ENCODE measurements around the gene ZNF331.
"Not testable (repeated sequence)": the region's sequence is repeated elsewhere in the genome, so short reads cannot be mapped to it uniquely, and the experiment has no call there.

ZNF331 gene

DNA sequence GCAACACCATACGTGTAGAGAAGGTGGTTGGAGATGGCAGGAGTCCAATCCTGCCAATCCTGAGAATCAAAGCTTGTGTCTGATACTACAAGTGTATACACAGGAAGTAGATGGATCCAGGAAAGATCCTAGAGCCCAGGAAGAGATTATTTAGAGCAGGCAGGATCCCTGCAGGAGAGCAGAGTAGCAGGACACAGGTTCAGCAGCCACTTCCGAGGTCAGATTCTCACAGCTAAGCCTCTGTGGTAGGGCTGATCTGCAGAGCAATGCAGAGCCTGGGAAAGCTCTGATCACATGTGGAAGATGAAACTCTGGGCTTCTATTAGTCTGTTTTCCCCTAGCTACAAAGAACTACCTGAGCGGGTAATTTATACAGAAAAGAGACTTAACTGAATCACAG is 28.5 kb upstream of the ZNF331 start:
- peaks cover 20% of the 10 kb centered on the region for H3K27me3 ChIP-seq (ENCODE audit: insufficient read depth, low read length)
- no peak overlapping the region for H3K27ac ChIP-seq (ENCODE audit: low read depth, low read length)
- H3K36me3 ChIP-seq (ENCODE audit: insufficient read depth, low read length): no peaks in the 10 kb centered on the region
- H3K4me1 ChIP-seq (ENCODE audit: control insufficient read depth, insufficient read depth, low read length, unreplicated experiment): no peaks in the 10 kb centered on the region
- H2AFZ ChIP-seq (ENCODE audit: low read length, unreplicated experiment): no peak overlapping the region
- H3K79me2 ChIP-seq (ENCODE audit: control insufficient read depth, insufficient read depth, low read length, unreplicated experiment): no peaks in the 10 kb centered on the region
- no peak overlapping the region for H3K4me3 ChIP-seq (ENCODE audit: low read depth, low read length)

DNA sequence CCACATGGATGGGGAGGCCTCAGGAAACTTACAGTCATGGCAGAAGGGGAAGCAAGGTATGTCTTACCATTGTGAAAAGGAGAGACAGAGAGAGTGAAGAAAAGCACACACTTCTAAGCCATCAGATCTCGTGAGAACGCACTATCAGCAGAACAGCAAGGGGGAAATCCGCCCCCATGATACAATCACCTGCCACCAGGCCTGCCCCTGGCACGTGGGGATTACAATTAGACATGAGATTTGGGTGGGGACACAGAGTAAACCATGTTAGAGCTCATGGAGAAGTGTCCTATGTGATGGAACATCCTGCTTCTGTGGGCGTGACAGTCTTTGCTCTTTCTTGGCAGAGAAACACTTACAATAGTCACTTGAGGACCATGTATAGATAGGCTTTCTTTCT is 28.1 kb upstream of the ZNF331 start:
- H2AFZ ChIP-seq (ENCODE audit: low read length, unreplicated experiment): no peak overlapping the region
- peaks cover 20% of the 10 kb centered on the region for H3K27me3 ChIP-seq (ENCODE audit: insufficient read depth, low read length)
- H3K36me3 ChIP-seq (ENCODE audit: insufficient read depth, low read length): no peaks in the 10 kb centered on the region
- no peaks in the 10 kb centered on the region for H3K4me1 ChIP-seq (ENCODE audit: control insufficient read depth, insufficient read depth, low read length, unreplicated experiment)
- no peak overlapping the region for H3K27ac ChIP-seq (ENCODE audit: low read depth, low read length)
- no peaks in the 10 kb centered on the region for H3K79me2 ChIP-seq (ENCODE audit: control insufficient read depth, insufficient read depth, low read length, unreplicated experiment)
- H3K4me3 ChIP-seq (ENCODE audit: low read depth, low read length): no peak overlapping the region

DNA sequence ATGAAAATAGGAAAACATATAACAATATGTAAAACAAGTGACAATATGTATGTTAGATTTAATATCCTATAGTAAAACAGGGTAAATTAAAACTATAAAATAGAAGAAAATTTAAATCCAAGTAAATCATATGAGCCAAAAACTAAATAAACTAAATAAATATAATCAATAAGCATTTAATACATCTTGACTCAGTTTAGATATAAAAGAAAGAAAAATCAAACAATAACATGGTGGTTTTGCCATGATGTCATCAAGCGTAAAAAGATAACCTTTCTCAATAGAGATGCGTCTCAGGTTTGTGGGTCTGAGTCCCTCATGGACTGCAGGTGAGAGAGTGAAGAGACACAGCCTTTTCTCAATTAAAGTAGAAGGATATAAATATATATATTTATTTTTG is 26.6 kb upstream of the ZNF331 start:
- H3K4me3 ChIP-seq (ENCODE audit: low read depth, low read length): no peak overlapping the region
- peaks cover 19% of the 10 kb centered on the region for H3K27me3 ChIP-seq (ENCODE audit: insufficient read depth, low read length)
- H3K36me3 ChIP-seq (ENCODE audit: insufficient read depth, low read length): no peaks in the 10 kb centered on the region
- no peak overlapping the region for H3K27ac ChIP-seq (ENCODE audit: low read depth, low read length)
- no peaks in the 10 kb centered on the region for H3K79me2 ChIP-seq (ENCODE audit: control insufficient read depth, insufficient read depth, low read length, unreplicated experiment)
- H3K4me1 ChIP-seq (ENCODE audit: control insufficient read depth, insufficient read depth, low read length, unreplicated experiment): no peaks in the 10 kb centered on the region
- H2AFZ ChIP-seq (ENCODE audit: low read length, unreplicated experiment): no peak overlapping the region

DNA sequence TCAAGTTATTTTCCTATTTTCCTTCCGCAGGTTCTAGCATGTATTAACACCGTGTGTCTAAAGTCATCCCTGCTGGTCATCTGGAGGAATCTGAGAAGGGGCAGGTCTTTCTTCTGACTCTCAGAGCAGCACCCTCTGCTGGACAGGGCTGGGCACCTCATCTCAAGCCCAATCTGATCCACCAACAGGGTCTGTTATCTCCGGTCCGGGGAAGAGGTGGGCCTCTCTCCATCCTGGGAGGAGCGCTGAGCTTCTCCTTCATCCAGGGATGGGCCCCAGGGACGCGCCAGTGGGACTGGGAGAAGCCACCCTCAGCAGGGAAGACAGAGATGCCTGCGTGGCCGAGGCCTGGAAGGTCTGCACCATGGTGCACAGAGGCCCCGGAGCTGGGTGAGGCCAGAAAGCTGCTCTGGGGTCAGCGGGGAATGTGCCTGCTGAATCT is 26.0 kb upstream of the ZNF331 start:
- Histone ChIP-seq H3K27ac (ENCODE audit: low read depth, low read length) (no peak overlapping the region), H3K36me3 (ENCODE audit: insufficient read depth, low read length) (no peaks in the 10 kb centered on the region), H2AFZ (ENCODE audit: low read length, unreplicated experiment) (no peak overlapping the region), H3K79me2 (ENCODE audit: control insufficient read depth, insufficient read depth, low read length, unreplicated experiment) (no peaks in the 10 kb centered on the region), H3K4me3 (ENCODE audit: low read depth, low read length) (no peak overlapping the region), H3K27me3 (ENCODE audit: insufficient read depth, low read length) (peaks cover 14% of the 10 kb centered on the region; the same call in 1 of the 2 replicates), H3K4me1 (ENCODE audit: control insufficient read depth, insufficient read depth, low read length, unreplicated experiment) (no peaks in the 10 kb centered on the region)

DNA sequence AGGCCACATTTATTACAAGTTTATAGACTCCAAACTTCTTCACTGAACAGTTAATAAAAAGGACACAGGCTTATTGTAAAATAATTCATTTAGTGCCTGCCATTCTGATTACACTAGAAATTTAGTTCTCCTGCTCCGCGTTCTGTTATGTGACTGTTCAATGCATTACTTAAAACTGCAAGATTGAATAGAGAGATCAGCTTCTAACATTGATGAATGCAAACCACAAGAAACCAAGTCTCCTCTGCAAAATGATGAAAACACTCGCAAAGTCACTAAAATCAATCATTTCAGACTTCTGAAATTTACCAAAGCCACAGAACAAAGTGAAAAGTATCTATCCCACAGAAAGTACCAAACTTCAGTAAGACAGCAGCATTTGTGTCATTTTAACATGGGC is 22.9 kb upstream of the ZNF331 start:
- not testable (repeated sequence) for H3K36me3 ChIP-seq (ENCODE audit: insufficient read depth, low read length); H3K27me3 ChIP-seq (ENCODE audit: insufficient read depth, low read length); H3K27ac ChIP-seq (ENCODE audit: low read depth, low read length); H3K79me2 ChIP-seq (ENCODE audit: control insufficient read depth, insufficient read depth, low read length, unreplicated experiment); H2AFZ ChIP-seq (ENCODE audit: low read length, unreplicated experiment); H3K4me3 ChIP-seq (ENCODE audit: low read depth, low read length); H3K4me1 ChIP-seq (ENCODE audit: control insufficient read depth, insufficient read depth, low read length, unreplicated experiment)

DNA sequence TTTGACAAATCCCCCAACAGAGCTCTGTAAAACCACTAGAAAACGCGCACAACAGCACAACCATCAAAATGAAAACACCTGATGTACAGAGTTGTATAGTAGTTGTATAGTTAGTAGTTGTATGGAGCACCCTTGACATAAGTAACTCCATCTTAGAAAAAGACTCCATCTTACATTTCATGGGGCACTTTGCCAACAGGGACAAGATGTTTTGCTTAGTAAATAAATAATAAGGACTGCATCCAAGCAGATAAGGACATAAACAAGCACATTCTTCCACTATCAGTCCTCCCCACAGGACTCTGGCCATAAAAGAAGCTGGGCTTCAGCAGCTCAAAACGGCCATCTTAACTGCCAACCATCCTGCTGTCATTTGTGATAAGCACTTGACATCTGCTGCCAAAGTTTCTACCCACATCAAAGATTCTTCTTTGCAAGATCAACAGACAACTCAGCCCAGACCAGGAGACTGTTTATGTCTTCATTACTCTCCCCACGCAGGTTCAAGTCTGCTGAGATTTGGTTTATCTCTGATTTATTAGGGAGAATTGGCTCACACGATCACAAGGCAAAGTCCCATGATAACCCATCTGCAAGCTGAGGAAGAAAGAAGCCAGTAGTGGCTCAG is 20.7 kb upstream of the ZNF331 start:
- H3K4me3 ChIP-seq (ENCODE audit: low read depth, low read length): no peak overlapping the region
- peaks cover 3% of the 10 kb centered on the region for H3K4me1 ChIP-seq (ENCODE audit: control insufficient read depth, insufficient read depth, low read length, unreplicated experiment)
- H3K27ac ChIP-seq (ENCODE audit: low read depth, low read length): no peak overlapping the region
- H2AFZ ChIP-seq (ENCODE audit: low read length, unreplicated experiment): no peak overlapping the region
- H3K36me3 ChIP-seq (ENCODE audit: insufficient read depth, low read length): no peaks in the 10 kb centered on the region
- no peaks in the 10 kb centered on the region for H3K27me3 ChIP-seq (ENCODE audit: insufficient read depth, low read length)
- H3K79me2 ChIP-seq (ENCODE audit: control insufficient read depth, insufficient read depth, low read length, unreplicated experiment): peaks cover 7% of the 10 kb centered on the region

DNA sequence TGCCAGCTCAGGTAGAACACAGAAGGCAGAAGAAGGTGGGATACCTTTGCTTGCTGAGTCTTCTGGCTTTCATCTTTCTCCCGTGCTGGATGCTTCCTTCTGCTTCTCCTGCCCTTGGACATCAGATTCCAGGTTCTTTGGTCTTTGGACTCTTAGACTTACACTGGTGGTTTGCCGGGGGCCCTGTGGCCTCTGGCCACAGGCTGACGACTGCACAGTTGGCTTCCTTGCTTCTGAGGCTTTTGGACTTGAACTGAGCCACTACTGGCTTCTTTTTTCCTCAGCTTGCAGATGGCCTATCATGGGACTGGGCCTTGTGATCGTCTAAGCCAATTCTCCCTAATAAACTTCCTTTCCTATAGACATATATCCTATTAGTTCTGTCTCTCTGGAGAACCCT is 19.8 kb upstream of the ZNF331 start:
- Histone ChIP-seq H3K27me3 (ENCODE audit: insufficient read depth, low read length) (no peaks in the 10 kb centered on the region), H3K27ac (ENCODE audit: low read depth, low read length) (no peak overlapping the region), H2AFZ (ENCODE audit: low read length, unreplicated experiment) (no peak overlapping the region), H3K4me3 (ENCODE audit: low read depth, low read length) (no peak overlapping the region), H3K36me3 (ENCODE audit: insufficient read depth, low read length) (no peaks in the 10 kb centered on the region), H3K79me2 (ENCODE audit: control insufficient read depth, insufficient read depth, low read length, unreplicated experiment) (peaks cover 7% of the 10 kb centered on the region), H3K4me1 (ENCODE audit: control insufficient read depth, insufficient read depth, low read length, unreplicated experiment) (peaks cover 3% of the 10 kb centered on the region)

DNA sequence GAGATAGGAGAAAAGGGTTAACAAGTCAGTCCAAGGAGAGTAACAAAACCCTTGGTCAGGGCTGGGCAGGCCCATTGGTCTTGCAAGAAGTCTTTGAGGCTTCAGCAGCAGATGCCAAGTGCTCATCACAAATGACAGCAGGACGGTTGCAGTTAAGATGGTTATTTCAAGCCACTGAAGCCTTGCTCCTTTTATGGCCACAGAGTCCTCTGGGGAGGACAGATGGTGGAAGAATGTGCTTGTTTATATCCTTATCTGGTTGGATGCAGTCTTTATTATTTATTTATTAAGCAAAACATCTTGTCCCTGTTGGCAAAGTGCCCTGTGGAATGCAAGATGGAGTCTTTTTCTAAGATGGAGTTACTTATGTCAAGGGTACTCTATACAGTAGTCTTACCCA is 19.2 kb upstream of the ZNF331 start:
- Histone ChIP-seq H3K36me3 (ENCODE audit: insufficient read depth, low read length) (no peaks in the 10 kb centered on the region), H3K27me3 (ENCODE audit: insufficient read depth, low read length) (no peaks in the 10 kb centered on the region), H3K27ac (ENCODE audit: low read depth, low read length) (no peak overlapping the region), H3K79me2 (ENCODE audit: control insufficient read depth, insufficient read depth, low read length, unreplicated experiment) (peaks cover 7% of the 10 kb centered on the region), H3K4me3 (ENCODE audit: low read depth, low read length) (no peak overlapping the region), H2AFZ (ENCODE audit: low read length, unreplicated experiment) (no peak overlapping the region), H3K4me1 (ENCODE audit: control insufficient read depth, insufficient read depth, low read length, unreplicated experiment) (peaks cover 3% of the 10 kb centered on the region)

DNA sequence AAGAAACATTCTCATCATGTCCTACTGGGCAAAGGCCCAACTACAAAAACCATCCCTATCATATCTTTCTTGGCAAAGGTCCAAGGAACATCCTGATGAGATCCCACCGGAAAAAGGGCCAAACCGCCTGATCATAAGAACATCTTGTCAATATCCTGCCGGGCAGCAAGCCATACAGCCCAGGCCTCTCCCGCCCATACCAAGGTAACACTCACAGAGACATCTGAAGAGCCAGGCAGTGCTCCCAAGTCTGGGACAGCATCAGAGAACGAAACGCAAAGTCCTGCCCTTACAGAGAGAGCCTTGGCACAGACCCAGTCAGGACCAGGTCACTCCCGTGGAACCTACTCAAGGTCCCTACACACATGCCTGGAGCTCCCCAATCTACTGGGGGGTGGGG is 18.5 kb upstream of the ZNF331 start:
- no peak overlapping the region for H2AFZ ChIP-seq (ENCODE audit: low read length, unreplicated experiment)
- H3K27me3 ChIP-seq (ENCODE audit: insufficient read depth, low read length): no peaks in the 10 kb centered on the region
- no peaks in the 10 kb centered on the region for H3K36me3 ChIP-seq (ENCODE audit: insufficient read depth, low read length)
- H3K79me2 ChIP-seq (ENCODE audit: control insufficient read depth, insufficient read depth, low read length, unreplicated experiment): peaks cover 7% of the 10 kb centered on the region
- no peak overlapping the region for H3K4me3 ChIP-seq (ENCODE audit: low read depth, low read length)
- H3K4me1 ChIP-seq (ENCODE audit: control insufficient read depth, insufficient read depth, low read length, unreplicated experiment): peaks cover 3% of the 10 kb centered on the region
- H3K27ac ChIP-seq (ENCODE audit: low read depth, low read length): no peak overlapping the region

DNA sequence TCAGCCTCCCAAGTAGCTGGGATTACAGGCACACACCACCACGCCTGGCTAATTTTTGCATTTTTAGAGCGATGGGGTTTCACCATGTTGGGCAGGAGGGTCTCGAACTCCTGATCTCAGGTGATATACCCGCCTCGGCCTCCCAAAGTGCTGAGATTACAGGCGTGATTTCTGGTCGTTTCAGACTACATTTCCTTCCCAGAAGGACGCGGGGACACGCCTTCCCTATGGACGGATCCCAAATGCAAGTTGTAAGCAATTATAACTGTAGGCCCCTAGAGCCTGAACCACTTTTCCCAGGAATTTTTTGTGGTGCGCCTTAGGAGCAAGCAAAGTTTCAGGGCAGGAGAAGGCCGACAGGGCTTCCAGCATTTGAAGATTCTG is 17.8 kb upstream of the ZNF331 start:
- H3K27me3 ChIP-seq (ENCODE audit: insufficient read depth, low read length): no peaks in the 10 kb centered on the region
- H3K36me3 ChIP-seq (ENCODE audit: insufficient read depth, low read length): no peaks in the 10 kb centered on the region
- peaks cover 3% of the 10 kb centered on the region for H3K4me1 ChIP-seq (ENCODE audit: control insufficient read depth, insufficient read depth, low read length, unreplicated experiment)
- peaks cover 7% of the 10 kb centered on the region for H3K79me2 ChIP-seq (ENCODE audit: control insufficient read depth, insufficient read depth, low read length, unreplicated experiment)
- peak overlapping the region; percentile 79 for H2AFZ ChIP-seq (ENCODE audit: low read length, unreplicated experiment)
- peak overlapping the region; percentile 60 for H3K27ac ChIP-seq (ENCODE audit: low read depth, low read length)
- peak overlapping the region; percentile 92 for H3K4me3 ChIP-seq (ENCODE audit: low read depth, low read length)

DNA sequence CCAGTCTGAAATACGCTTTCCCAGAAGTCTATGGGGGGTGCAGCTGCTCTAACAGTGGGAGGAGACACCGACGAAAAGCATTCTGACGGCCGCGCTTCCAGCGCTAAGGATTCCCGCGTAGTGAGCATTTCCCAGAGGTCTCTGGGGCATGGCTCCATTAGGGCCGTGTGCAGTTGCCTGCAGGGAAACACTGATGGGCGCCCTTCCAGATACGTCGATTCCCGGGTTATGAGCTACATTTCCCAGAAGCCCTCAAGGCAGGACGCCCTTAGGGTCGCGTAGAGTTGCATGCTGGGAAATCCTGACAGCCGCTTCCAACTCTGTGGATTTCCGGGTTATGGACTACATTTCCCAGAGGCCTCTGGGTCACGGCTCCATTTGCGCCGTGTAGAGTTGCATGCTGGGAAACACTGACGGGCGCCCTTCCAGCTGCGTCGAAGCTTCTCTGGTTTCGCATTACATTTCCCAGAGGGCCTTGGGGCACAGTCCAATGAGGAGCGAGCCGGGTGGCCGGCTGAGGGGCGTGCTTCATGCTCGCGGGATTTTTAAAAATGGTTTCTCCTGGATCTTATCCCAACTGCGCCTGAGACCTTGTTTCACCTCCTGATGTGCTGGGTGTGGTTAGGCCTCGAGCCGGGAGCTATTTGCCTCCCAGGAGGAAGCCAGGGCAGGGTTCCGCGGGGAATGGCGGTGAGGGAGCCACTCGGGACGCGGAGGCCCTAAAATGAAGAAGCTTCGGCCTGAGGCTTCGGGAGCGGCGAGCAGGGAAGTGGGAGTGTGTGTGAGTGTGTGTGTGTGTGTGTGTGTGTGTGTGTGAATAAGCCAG is 17.2 kb upstream of the ZNF331 start:
- H3K27me3 ChIP-seq (ENCODE audit: insufficient read depth, low read length): no peaks in the 10 kb centered on the region
- H2AFZ ChIP-seq (ENCODE audit: low read length, unreplicated experiment): peak overlapping the region; percentile 97
- H3K36me3 ChIP-seq (ENCODE audit: insufficient read depth, low read length): no peaks in the 10 kb centered on the region
- H3K27ac ChIP-seq (ENCODE audit: low read depth, low read length): peak overlapping the region; percentile 60
- peaks cover 7% of the 10 kb centered on the region for H3K79me2 ChIP-seq (ENCODE audit: control insufficient read depth, insufficient read depth, low read length, unreplicated experiment)
- peak overlapping the region; percentile 92 for H3K4me3 ChIP-seq (ENCODE audit: low read depth, low read length)
- peaks cover 3% of the 10 kb centered on the region for H3K4me1 ChIP-seq (ENCODE audit: control insufficient read depth, insufficient read depth, low read length, unreplicated experiment)

All from ACC112 (cell line).